Skeletal muscle tissue (tissue), 4 donors: Measurements from ENCODE around the gene TLE7. TPM values are rescaled to one million over a fixed set of nuclear protein-coding genes. Genes with fewer than 3 reads are reported as not detected.

Experiments
- H3K27ac ChIP-seq: one replicate; pipeline ENCODE4 v1.7.0; 2013; ENCODE audit warnings: mild to moderate bottlenecking, low read depth, low read length, inconsistent platforms
- H3K27me3 ChIP-seq, 3 donors: one replicate each; pipeline ENCODE4 v1.7.0; 2013; ENCODE audit warnings: low read length in 3 of 3; ENCODE audit not compliant: control insufficient read depth in 3 of 3, insufficient read depth in 3 of 3
- H3K36me3 ChIP-seq, 3 donors: one replicate each; pipeline ENCODE4 v1.7.0; 2013; ENCODE audit warnings: low read length in 3 of 3; ENCODE audit not compliant: control insufficient read depth in 3 of 3, insufficient read depth in 3 of 3
- H3K4me1 ChIP-seq, 3 donors: one replicate each; pipeline ENCODE4 v1.7.0; 2013; ENCODE audit warnings: low read length in 3 of 3, mild to moderate bottlenecking in 3 of 3; ENCODE audit not compliant: control insufficient read depth in 3 of 3, insufficient read depth in 3 of 3
- H3K4me3 ChIP-seq, 3 donors: one replicate each; pipeline ENCODE4 v1.7.0; 2013; ENCODE audit warnings: low read length in 3 of 3
- H3K9ac ChIP-seq, 3 donors: one replicate each; pipeline ENCODE4 v1.7.0; 2013; ENCODE audit warnings: low read length in 3 of 3, mild to moderate bottlenecking in 3 of 3, moderate library complexity in 2 of 3, low read depth in 1 of 3
- H3K9me3 ChIP-seq, 3 donors: one replicate each; pipeline ENCODE4 v1.7.0; 2013; ENCODE audit warnings: low read length in 3 of 3; ENCODE audit not compliant: control insufficient read depth in 3 of 3
- total RNA-seq: library from RNA; depleted of rRNA; stranded (reverse); fragments of >200 nt; gene quantifications from one replicate; pipeline ENCODE4 v1.2.3, GENCODE V29; 2014
- donor health status: Osteomylitis.

The TLE7 gene
- total RNA-seq, 1 donor from 2014 or later: not detected

- Histone ChIP-seq H3K27me3 (peaks cover 0 to 23% (median 5%) of the 10 kb centered on the region in 3 donors), H3K4me3 (no peak overlapping the region), H3K9me3 (peaks cover 0 to 2% (median 0%) of the 10 kb centered on the region in 3 donors), H3K4me1 (no peaks in the 10 kb centered on the region), H3K27ac (no peak overlapping the region), H3K9ac (no peak overlapping the region), H3K36me3 (no peaks in the 10 kb centered on the region)
Measured at GRCh38 chr16:71406724-71407123, 35.1 kb downstream of the TLE7 start.

- peaks cover 0 to 23% (median 5%) of the 10 kb centered on the region in 3 donors for H3K27me3 ChIP-seq
- H3K9me3 ChIP-seq: peaks cover 0 to 2% (median 0%) of the 10 kb centered on the region in 3 donors
- no peak overlapping the region for H3K27ac ChIP-seq
- no peaks in the 10 kb centered on the region for H3K4me1 ChIP-seq
- no peak overlapping the region for H3K9ac ChIP-seq
- H3K4me3 ChIP-seq: no peak overlapping the region
- H3K36me3 ChIP-seq: no peaks in the 10 kb centered on the region
Measured at GRCh38 chr16:71406316-71406715, 35.5 kb downstream of the TLE7 start.

- no peak overlapping the region for H3K9ac ChIP-seq
- no peak overlapping the region for H3K27ac ChIP-seq
- H3K36me3 ChIP-seq: no peaks in the 10 kb centered on the region
- H3K27me3 ChIP-seq: peaks cover 0 to 15% (median 5%) of the 10 kb centered on the region in 3 donors
- H3K4me1 ChIP-seq: no peaks in the 10 kb centered on the region
- H3K4me3 ChIP-seq: no peak overlapping the region
- peaks cover 0 to 2% (median 0%) of the 10 kb centered on the region in 3 donors for H3K9me3 ChIP-seq
Measured at GRCh38 chr16:71404364-71404763, 37.5 kb downstream of the TLE7 start.

- peaks cover 0 to 16% (median 5%) of the 10 kb centered on the region in 3 donors for H3K27me3 ChIP-seq
- no peak overlapping the region for H3K9ac ChIP-seq
- H3K27ac ChIP-seq: no peak overlapping the region
- H3K4me3 ChIP-seq: no peak overlapping the region
- H3K36me3 ChIP-seq: no peaks in the 10 kb centered on the region
- H3K9me3 ChIP-seq: peaks cover 0 to 2% (median 0%) of the 10 kb centered on the region in 3 donors
- no peaks in the 10 kb centered on the region for H3K4me1 ChIP-seq
Measured at GRCh38 chr16:71402674-71403073, 39.2 kb downstream of the TLE7 start.

- no peaks in the 10 kb centered on the region for H3K36me3 ChIP-seq
- H3K9me3 ChIP-seq: peaks cover 0 to 2% (median 0%) of the 10 kb centered on the region in 3 donors
- H3K27ac ChIP-seq: no peak overlapping the region
- H3K4me1 ChIP-seq: no peaks in the 10 kb centered on the region
- peaks cover 0 to 22% (median 7%) of the 10 kb centered on the region in 3 donors for H3K27me3 ChIP-seq
- no peak overlapping the region for H3K4me3 ChIP-seq
- no peak overlapping the region for H3K9ac ChIP-seq
Measured at GRCh38 chr16:71402007-71402406, 39.8 kb downstream of the TLE7 start.

GRCh38 chr16:71399801-71400563 is 41.9 kb downstream of the TLE7 start:
- no peak overlapping the region for H3K27ac ChIP-seq
- no peaks in the 10 kb centered on the region for H3K4me1 ChIP-seq
- H3K27me3 ChIP-seq: peaks cover 0 to 28% (median 10%) of the 10 kb centered on the region in 3 donors
- no peak overlapping the region for H3K9ac ChIP-seq
- H3K4me3 ChIP-seq: no peak overlapping the region
- no peaks in the 10 kb centered on the region for H3K36me3 ChIP-seq
- no peaks in the 10 kb centered on the region for H3K9me3 ChIP-seq

GRCh38 chr16:71396594-71396993 is 45.3 kb downstream of the TLE7 start:
- Histone ChIP-seq H3K27me3 (peaks cover 0 to 23% (median 9%) of the 10 kb centered on the region in 3 donors), H3K9ac (no peak overlapping the region), H3K27ac (no peak overlapping the region), H3K9me3 (no peaks in the 10 kb centered on the region), H3K4me1 (no peaks in the 10 kb centered on the region), H3K36me3 (no peaks in the 10 kb centered on the region), H3K4me3 (no peak overlapping the region)

GRCh38 chr16:71389330-71389729 is 52.5 kb downstream of the TLE7 start:
- H3K4me3 ChIP-seq: no peak overlapping the region
- peaks cover 19 to 34% (median 28%) of the 10 kb centered on the region in 3 donors for H3K27me3 ChIP-seq
- no peak overlapping the region for H3K9ac ChIP-seq

GRCh38 chr16:71387045-71387871 is 54.6 kb downstream of the TLE7 start:
- Histone ChIP-seq H3K4me3 (no peak overlapping the region), H3K4me1 (no peaks in the 10 kb centered on the region), H3K36me3 (no peaks in the 10 kb centered on the region), H3K27me3 (peaks cover 19 to 35% (median 32%) of the 10 kb centered on the region in 3 donors), H3K9me3 (no peaks in the 10 kb centered on the region), H3K9ac (no peak overlapping the region), H3K27ac (no peak overlapping the region)

More at GRCh38 chr16:71389330-71389729, 52.5 kb downstream of the TLE7 start:
- Histone ChIP-seq H3K4me1 (no peaks in the 10 kb centered on the region), H3K36me3 (no peaks in the 10 kb centered on the region), H3K27ac (no peak overlapping the region), H3K9me3 (no peaks in the 10 kb centered on the region)
